Medulla oblongata (tissue), 1 donor: ENCODE data around the gene PSAT1.
"Not testable (repeated sequence)": the region's sequence is repeated elsewhere in the genome, so short reads cannot be mapped to it uniquely, and the experiment has no call there.

Experiments used
- DNase-seq: peaks from one replicate; pipeline ENCODE4 v3.0.0-alpha.2; 2015; ENCODE audit errors: extremely low spot score

Gene PSAT1

GRCh38 chr9:78296893-78297671 lies at the start of gene PSAT1:
PSAT1 (plus strand) TSS chr9:78297125; CDS start chr9:78297211, 86 bp downstream.
- DNase-seq: peak; percentile 95

- no peak for DNase-seq
Observed at GRCh38 chr9:78248635-78249034, 48.3 kb upstream of the PSAT1 start.

DNA sequence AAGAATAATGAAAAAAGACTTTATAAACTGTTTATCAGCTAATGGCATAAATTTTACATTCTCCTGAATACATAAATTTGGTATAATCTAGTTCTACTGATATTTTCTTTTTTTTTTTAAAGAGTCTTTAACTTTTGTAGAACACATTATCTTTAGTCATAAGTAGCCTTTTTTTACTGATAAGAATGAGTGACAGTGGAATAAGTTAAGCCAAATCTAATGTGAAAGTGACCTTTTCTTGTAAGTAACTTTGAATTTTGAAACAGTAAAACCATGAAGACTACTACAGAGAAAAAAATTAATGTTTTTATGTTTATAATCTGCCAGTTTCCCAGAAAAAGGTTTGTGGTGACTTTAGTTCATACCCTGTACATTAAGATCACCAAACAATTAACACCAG lies 47.4 kb upstream of the PSAT1 start:
- no peak for DNase-seq

DNA sequence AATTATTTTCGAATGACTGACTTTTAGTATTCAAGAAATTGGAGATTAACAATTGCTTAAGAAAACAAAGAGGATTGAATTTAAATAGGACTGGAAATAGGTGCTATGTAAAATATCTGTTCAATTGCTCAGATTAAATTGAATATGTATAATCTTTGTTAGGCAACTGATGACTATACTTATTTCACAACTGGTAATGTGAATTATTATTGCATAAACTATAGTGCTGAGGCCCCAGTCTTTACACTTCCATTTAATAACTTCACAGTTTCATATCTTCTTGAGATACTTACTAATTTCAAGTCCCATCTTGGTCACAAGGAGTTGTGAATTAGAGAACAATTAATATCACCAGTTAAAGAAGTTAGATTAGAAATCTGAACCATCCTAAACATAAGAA lies 44.3 kb upstream of the PSAT1 start:
- no peak for DNase-seq

DNA sequence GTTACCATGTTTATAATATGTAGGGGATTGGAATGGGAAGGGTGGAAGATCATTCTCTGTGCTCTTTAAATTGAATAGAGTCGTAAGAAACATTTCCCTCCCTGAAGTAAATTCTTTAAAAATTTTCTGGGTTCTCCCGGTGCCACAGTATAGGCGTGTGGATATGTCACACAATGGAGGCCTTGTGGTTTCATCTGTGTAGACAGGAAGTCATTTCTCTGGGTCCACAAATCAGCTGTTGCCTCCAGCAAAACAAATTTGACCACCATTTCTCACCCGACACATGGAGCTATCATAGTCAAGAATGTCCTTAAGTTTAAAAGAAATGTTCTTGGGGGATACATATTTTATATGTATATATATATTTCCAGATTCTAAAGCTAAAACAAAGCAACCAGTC lies 43.6 kb upstream of the PSAT1 start:
- DNase-seq: no peak

DNA sequence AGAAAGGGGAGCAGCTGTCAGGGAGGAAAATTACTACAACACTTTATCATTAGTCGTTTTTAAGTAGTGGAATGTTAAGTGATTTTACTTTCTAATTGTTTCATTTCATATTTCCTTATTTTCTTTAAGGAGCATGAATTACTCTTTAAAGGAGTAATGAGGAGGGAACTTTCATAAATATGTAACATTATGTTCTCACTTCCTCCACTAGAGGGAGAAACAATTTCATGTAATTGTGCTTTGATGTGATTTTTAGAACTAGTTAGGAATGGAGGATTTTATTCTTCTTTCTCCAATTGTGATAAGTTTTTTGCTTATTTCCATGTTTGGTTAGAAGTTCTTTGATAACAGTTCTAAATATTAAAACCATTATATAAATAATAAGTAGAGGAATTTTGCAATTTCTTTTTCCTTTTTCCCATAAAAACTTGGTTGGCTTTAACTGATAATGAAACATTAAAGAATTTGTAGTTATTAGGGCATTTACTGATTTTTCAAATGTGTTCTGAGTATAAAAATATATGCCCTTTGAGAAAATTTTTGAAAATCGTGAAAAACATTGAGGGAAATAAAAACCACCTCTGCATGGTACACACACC lies 35.4 kb upstream of the PSAT1 start:
- DNase-seq: peak; percentile 69

GRCh38 chr9:78262655-78263054 lies 34.3 kb upstream of the PSAT1 start:
- no peak for DNase-seq

DNA sequence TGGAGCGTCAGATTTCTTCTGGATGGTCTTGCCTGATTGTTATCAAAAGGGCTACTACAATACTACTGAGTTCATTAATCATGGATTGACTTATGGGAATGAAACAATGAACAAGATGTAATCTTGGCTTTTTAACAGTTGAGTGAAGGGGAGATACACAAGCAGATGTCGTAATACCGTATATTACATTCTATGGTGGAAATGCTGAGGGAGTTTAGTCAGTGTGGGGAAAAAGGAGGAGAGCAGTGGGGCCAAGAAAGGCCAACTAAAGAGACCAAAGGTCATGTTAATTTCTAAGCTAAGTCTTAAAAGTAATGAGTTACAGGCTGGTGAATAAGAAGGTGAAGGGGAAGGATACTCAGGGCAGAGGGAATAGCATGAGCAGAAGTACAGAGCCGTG lies 29.0 kb upstream of the PSAT1 start:
- no peak for DNase-seq

- no peak for DNase-seq
Observed at GRCh38 chr9:78269784-78270183, 27.1 kb upstream of the PSAT1 start.

DNA sequence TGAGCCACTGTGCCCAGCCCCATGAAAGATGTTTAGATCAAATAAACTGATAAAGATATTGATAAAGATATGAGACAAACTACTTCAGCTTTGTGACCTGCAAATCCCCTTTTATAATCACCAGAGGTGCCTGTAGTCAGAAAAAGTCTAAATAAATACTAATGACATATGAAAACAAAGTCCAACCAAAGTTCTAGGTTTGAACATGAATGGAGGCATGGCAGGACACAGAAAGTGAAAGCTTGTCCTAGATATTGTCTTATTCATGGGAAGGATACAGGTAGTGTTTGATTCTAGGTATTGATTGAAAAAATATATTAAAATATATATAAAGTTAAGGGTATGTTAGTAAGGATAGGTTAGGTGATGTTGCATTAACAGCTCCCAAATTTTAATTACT lies 24.6 kb upstream of the PSAT1 start:
- DNase-seq: no peak

- no peak for DNase-seq
Observed at GRCh38 chr9:78273761-78274160, 23.2 kb upstream of the PSAT1 start.

DNA sequence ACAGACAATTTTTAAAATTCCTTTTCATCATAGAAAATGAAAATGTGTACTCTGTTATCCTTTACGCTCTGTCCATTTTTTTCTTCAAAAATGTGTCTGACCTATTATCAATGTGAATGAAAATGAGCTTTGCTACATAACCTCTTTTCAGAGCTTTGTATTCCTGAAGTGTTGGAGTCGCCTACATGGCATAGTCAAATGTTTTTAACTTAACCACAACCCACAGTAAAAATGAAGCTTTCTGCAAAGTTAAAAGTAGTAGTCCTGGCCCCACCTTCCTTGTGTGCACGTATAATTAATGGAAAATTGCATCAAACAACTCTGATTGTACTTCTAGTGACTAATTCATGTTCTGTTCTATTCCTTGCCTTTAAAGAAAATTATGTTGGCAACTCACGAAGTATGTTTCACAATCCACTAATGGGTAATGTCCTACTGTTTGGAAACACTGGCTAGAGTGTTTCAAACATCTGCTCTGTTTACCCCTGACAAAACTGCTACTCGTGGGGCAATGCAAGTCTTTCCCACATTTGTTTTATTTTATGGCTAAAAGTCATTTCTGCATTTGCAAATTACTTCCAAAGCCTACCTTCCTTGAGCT lies 18.6 kb upstream of the PSAT1 start:
- no peak for DNase-seq

DNA sequence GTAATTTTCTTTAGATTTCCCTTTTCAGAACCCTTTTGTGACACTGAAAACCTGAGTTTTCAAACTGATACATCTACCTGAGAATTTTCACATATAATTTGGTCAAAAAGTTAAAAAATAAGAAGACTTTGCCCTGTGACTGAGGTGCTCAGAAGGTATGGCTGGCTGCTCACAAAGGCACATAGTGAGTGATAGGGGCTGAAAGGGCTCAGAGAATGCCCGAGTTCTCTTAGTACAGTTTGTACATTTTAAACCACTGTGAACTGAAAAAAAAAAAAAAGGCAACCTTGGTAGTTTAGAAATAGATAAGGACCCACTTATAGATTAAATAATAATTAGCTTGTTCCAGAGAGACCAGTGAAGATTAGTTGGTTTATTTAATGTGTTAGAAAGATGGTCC lies 18.1 kb upstream of the PSAT1 start:
- no peak for DNase-seq

DNA sequence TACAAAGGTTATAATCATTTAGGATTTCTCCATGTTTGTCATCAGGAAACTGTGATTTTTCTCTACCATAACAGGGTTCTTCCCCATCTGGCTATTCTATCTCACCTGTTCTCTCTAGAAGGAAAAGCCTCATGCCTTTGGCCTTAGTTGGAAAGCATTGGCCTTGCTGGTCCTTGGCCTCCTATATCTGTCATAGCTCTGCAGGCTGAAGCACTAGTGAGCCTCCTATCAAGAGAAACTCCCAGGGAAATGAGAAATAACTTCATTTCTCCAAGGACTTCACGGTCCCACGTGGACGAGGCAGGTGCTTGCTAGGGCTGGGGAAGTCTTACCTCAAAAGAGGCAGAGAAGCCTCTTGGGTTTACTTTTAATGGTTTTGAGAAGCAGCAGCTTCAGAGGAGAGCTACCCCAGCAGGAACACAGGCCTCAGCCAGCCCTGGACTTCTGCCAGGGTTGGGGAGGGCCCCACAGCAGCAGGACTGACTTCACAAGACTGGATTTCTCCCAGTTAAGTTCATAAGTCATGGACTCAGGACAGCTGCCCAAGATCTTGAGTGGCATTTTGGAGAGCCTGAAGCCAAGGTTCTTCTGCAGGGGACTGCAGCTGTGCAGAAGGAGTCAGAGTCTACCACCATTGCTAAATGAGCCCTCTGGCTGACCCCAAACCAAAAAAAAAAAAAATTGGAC lies 15.8 kb upstream of the PSAT1 start:
- peak; percentile 84 for DNase-seq

- DNase-seq: not testable (repeated sequence)
Observed at GRCh38 chr9:78284181-78284580, 12.7 kb upstream of the PSAT1 start.

DNA sequence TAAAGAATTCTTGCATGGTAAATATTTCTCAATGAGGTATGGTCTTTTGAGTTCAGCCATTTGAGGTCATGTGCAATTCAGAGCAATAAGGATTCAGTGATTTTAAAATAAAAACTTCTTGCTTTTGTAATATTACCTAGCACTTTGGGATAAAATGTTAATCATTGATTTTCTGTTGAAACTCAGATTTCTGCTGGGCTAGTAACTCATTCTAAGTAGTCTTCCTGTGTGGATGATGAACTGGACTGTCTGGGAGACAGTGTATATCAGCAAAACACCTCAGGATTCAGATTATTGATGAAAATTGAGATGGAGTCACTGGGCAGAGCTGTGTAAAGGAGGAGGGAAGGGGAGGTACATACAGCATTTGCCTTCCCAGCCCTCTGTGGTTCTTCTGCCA lies 10.8 kb upstream of the PSAT1 start:
- DNase-seq: no peak

- DNase-seq: no peak
Observed at GRCh38 chr9:78286946-78287388, 10.0 kb upstream of the PSAT1 start.

DNA sequence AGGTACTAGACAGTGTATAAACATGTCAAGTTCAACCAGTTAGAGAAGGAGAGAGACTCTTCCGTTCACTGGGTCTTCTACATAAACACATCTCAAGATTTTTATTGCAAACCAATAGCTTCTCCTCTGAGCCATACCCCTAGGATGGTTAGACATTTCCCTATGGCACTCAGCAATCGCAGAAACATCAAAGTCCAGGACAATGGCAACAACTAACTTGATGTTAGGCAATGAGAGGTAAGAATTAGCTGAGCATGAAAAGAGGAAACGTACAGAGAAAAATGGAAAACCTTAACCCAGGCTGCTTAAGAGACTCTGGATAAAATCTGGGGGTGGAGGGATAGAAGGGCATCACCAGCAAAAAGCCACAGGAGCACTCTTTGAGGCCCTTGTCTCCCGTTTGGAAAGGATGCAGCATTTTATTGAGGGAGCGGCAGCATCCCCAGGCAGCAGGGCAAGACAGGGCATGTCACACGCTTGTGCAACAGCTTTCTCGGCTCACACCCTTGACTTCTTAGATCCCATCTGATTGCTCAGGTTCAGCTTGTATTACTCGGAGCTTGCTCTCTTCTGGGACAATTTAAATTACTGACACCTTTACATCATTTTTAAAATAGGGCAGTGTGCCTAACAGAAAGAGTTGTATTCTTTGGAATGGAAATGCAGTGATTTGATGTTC lies 8.6 kb upstream of the PSAT1 start:
- DNase-seq: no peak

GRCh38 chr9:78289474-78289873 lies 7.5 kb upstream of the PSAT1 start:
- DNase-seq: no peak

DNA sequence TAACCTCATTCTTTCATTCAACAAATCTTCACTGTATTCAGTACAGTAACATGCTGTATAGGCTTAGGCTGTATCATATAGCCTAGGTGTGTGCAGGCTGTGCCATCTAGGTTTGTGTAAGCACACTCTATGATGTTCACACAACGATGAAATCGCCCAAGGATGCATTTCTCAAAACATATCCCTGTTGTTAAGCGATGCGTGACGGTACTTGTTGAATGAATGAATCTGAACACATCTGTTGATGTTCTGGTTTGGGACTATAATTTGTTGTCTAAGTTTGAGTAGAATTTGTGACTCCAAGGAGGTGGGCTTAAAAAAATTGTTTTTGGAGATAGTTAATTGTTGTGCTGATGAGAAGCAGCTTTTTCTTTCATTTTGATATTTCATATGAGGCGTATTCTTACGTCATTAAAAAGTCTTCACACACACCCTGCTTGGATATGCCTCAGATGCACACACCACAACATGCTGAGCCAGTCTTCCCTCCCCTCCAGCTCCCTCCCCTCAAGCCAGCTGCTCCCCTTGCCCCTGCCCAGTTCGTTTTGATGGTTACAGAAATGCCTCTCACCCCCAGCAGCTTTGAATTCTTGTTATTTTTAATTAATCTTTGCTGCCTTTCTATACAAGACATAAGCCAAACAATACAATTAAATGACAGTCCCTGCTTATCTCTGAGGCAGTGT lies 5.5 kb upstream of the PSAT1 start:
- DNase-seq: no peak

DNA sequence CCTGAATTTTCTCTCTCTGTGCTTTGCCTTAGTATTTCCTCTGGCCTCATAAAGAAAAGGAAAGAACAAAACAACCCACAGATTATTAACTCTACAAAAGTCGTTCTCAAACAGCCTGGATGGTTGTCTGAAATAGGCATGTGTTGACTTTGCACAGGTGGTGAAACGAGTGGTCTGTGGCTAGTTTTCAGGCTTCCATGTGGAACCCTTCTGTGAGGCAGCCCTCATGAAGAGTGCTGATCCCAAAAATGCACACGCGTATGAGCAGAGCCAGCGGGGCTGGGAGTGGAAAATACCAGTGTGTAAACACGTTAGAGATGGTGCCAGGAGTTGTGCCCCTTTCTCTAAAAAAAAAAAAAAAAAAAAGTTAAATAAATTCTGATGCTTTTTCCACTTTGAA lies 4.9 kb upstream of the PSAT1 start:
- no peak for DNase-seq
